Psoas muscle (tissue), 8 donors: ENCODE measurements around the gene POMT1. TPM values are rescaled to one million over a fixed set of nuclear protein-coding genes. Genes with fewer than 3 reads are reported as not detected.

ENCODE experiments used
- ATAC-seq, 4 donors: fragments of 200-7000 bp; cut with Tn5 transposase; one replicate each; pipeline ENCODE4 v1.9.1; 2020; ENCODE audit warnings: moderate library complexity in 3 of 4, mild to moderate bottlenecking in 2 of 4
- DNase-seq, 2 donors: peaks; one replicate each; pipeline ENCODE4 v3.0.0-alpha.2; 2020
- H3K27ac ChIP-seq: fragments of 200-600 bp; one replicate; pipeline ENCODE4 v1.8.0; 2022
- H3K27me3 ChIP-seq, 3 donors: fragments of 200-600 bp in 1 of 3; one replicate each; pipeline versions ENCODE4 v1.6.1 to v1.8.0; 2013 to 2022; ENCODE audit warnings: low read length in 2 of 3, mild to moderate bottlenecking in 2 of 3, moderate library complexity in 1 of 3; ENCODE audit not compliant: insufficient read depth in 3 of 3
- H3K36me3 ChIP-seq, 2 donors: fragments of 200-600 bp in 1 of 2; one replicate each; pipeline versions ENCODE4 v1.6.1 to v1.8.0; 2013 to 2022; ENCODE audit warnings: low read depth in 1 of 2, mild to moderate bottlenecking in 1 of 2, moderate library complexity in 1 of 2; ENCODE audit not compliant: insufficient read depth in 1 of 2
- H3K4me1 ChIP-seq: fragments of 200-600 bp; one replicate; pipeline ENCODE4 v1.8.0; 2022
- H3K4me3 ChIP-seq: fragments of 200-600 bp; one replicate; pipeline ENCODE4 v1.8.0; 2022; ENCODE audit warnings: mild to moderate bottlenecking
- H3K9me3 ChIP-seq: fragments of 200-600 bp; one replicate; pipeline ENCODE4 v1.8.0; 2022
- CTCF ChIP-seq: fragments of 200-600 bp; IDR thresholded peaks from one replicate; pipeline ENCODE4 v1.8.0; 2022; ENCODE audit warnings: antibody characterized with exemption
- whole genome bisulfite sequencing, 3 donors: extraction: QIAGEN DNeasy Blood & Tissue Kit; methylation state at CpG; one replicate each; pipeline versions ENCODE4 v1.1.6 to v1.1.7; 2013; 5-methylcytosine and 5-hydroxymethylcytosine counted together
- intact Hi-C, 2 donors: fragments of 100-400 bp; cut with DNase I; formaldehyde crosslinking; loops; one replicate each; pipeline versions ENCODE4 v1.11.0 to v1.14.2; 2022
- polyA plus RNA-seq, 3 donors: library from polyadenylated mRNA; stranded (reverse); fragments of 200-250 nt; gene quantifications; one replicate each; pipeline ENCODE4 v1.2.3, GENCODE V29; 2013
- total RNA-seq, 4 donors: library from RNA; stranded (reverse); fragmentation: NEBNext Ultra II Directional in 2 of 4; extraction: Animal tissue kit (Norgen Biotek cat#: 25700) in 2 of 4; gene quantifications; one replicate each; pipeline versions ENCODE4 v1.2.1 to v1.2.4, GENCODE V29; 2021 to 2023
- donor health status: healthy with polysubstance abuse.
- donor health status: DM: no; HTN: no; CAD: no; lungs with moderate emphysema.
- donor health status: Bipolar disorder and iron deficiency.
- donor health status: healthy.
- donor health status: DM: yes; HTN: yes; CAD: no.
- donor health status: DM: no; HTN: no; CAD: no.
- donor health status: DM: no; HTN: no; CAD: no.
- donor health status: DM: yes; HTN: yes; CAD: no.

POMT1 gene
- total and polyA plus RNA-seq, 7 donors = 10.9 to 30.8 (median 15.6) TPM

DNA sequence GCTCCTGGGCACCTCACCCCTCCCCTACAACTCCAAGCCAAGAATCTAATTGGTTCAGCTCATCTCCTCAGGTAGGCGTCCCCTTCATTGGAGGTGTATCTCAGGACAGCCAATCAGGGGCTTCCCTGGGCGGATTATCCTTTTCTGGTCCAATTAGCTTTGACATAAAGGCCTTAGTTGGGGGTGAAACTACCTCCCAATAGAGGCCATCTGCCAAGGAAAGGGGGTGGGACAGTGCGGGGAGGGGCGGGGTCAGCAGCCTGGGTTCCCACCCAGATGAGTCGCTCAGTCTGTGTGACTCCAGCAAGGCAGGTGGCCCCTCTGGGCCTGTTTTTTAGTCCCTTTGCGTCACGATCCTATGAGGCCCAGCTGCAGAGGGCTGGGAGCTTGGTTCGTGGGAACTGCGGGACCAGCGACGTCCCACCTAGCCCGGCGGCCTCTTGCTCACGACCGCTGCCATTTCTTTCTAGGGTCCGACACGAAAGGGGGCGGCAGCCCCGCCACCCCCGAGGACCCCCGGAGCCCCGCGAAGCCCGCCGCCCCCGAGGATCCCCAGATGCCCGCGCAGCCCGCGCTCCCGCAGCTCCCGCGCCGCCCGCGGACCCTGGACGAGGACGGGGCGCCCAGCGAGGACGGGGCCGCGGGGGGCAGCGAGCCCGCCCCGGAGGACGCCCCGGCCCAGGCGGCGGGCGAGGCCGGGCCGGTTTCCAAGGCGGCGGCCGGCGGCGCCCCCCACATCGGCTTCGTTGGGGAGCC lies 51.5 kb downstream of the POMT1 start:
- intact Hi-C loops = no loop called here
- H3K4me1 ChIP-seq = no peaks in the 10 kb centered on the region
- H3K36me3 ChIP-seq = no peaks in the 10 kb centered on the region
- no peak overlapping the region for H3K4me3 ChIP-seq
- no peaks in the 10 kb centered on the region for H3K9me3 ChIP-seq
- TF ChIP-seq CTCF = no peak
- H3K27ac ChIP-seq = no peak overlapping the region
- DNase-seq (no peak), ATAC-seq (no peak)
- H3K27me3 ChIP-seq = peaks cover 0 to 60% (median 13%) of the 10 kb centered on the region in 3 donors
- 22 to 25% (median 24%) methylated on average over 40 to 60 of the region's 60 CpGs for WGBS, 3 donors

- Histone ChIP-seq H3K36me3 (no peaks in the 10 kb centered on the region), H3K27ac (no peak overlapping the region), H3K4me1 (no peaks in the 10 kb centered on the region), H3K27me3 (peaks cover 0 to 55% (median 13%) of the 10 kb centered on the region in 3 donors), H3K9me3 (no peaks in the 10 kb centered on the region), H3K4me3 (no peak overlapping the region)
- no peak for TF ChIP-seq CTCF
- DNase-seq (no peak), ATAC-seq (no peak)
- 20 to 35% (median 34%) methylated on average over 22 to 54 of the region's 54 CpGs for WGBS, 3 donors
- intact Hi-C loops = no loop called here
These were observed 52.2 kb downstream of the POMT1 start for GRCh38 chr9:131554843-131555351.

GRCh38 chr9:131555841-131556673 lies 53.3 kb downstream of the POMT1 start:
- DNase-seq (no peak), ATAC-seq (peak in 1 of 4 donors; percentile 14)
- TF ChIP-seq CTCF = no peak
- Histone ChIP-seq H3K36me3 (no peaks in the 10 kb centered on the region), H3K9me3 (no peaks in the 10 kb centered on the region), H3K27ac (no peak overlapping the region), H3K4me3 (no peak overlapping the region), H3K4me1 (no peaks in the 10 kb centered on the region), H3K27me3 (peaks cover 0 to 54% (median 10%) of the 10 kb centered on the region in 3 donors)
- WGBS, 3 donors = 75 to 79% (median 78%) methylated on average over 13 to 15 of the region's 15 CpGs
- intact Hi-C loops = no loop called here

DNA sequence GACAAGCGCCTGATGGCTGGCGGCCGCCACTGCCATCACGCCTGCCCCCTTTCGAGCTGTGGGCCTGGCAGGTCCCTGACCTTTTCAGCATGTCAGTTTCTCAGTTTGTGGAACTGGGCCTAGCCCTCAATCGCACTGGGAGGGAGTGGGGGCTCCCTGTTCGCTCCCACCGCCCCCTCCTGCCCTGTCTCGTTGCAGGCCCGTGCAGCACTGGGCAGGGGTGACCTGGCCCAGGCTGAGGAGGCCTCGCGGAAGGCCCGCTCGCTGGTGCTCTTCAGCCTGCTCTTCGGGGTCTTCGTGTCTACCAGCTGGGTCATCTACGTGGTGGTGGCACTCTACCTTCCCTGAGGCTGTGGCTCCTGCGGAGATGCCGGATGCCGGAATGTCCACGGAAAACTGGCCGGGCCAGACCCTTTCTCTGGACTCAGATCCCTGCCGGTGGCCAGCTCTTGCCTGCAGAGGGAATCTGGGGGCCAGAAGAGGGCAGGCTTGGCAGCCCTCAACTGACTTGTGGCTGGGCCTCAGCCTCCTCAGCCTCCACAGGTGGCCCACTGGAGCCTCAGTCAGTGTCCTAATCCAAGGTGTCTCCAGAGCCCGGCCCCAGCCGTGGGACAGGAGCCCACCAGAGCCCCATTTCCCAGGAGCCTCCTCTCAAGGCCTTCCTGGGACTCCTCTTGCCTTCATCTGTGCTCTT lies 55.3 kb downstream of the POMT1 start:
- no peak overlapping the region for H3K27ac ChIP-seq
- intact Hi-C loops = no loop called here
- no peak overlapping the region for H3K4me3 ChIP-seq
- WGBS, 3 donors = 89 to 92% (median 91%) methylated on average over 23 to 25 of the region's 25 CpGs
- TF ChIP-seq CTCF = no peak
- no peaks in the 10 kb centered on the region for H3K36me3 ChIP-seq
- H3K27me3 ChIP-seq = peaks cover 0 to 40% (median 10%) of the 10 kb centered on the region in 3 donors
- no peaks in the 10 kb centered on the region for H3K4me1 ChIP-seq
- ATAC-seq (peak in 2 of 4 donors; percentile 9 to 26), DNase-seq (no peak)
- H3K9me3 ChIP-seq = peaks cover 8% of the 10 kb centered on the region
